ENCODE results near the gene CABP4.

The CABP4 gene

DNA sequence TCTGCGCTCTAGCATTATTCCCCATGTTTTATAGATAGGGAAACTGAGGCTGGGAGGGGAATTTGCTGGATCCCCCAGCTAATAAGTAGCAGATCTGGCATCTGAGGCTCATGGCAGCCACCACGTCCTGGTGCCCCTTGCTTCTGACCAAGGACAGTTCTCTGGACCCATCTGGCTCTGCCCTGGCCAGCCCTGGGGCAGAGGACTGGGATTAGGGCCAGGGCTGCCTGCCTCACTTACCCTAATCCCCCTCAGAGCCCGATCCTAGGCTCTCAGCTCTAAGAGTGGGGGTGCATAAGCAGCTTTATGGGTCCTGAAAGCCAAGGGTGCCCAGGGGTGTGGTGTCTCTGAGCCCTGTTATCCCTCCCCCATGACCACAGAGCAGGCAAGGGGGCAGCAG is at the start of gene CABP4:
Gene CABP4 (plus strand): TSS at position 301 of the 400 bp plus-strand sequence. CDS start 70 bp downstream, at position 371.
- no peak for DNase-seq (ENCODE audit: low read depth, low spot score)

DNA sequence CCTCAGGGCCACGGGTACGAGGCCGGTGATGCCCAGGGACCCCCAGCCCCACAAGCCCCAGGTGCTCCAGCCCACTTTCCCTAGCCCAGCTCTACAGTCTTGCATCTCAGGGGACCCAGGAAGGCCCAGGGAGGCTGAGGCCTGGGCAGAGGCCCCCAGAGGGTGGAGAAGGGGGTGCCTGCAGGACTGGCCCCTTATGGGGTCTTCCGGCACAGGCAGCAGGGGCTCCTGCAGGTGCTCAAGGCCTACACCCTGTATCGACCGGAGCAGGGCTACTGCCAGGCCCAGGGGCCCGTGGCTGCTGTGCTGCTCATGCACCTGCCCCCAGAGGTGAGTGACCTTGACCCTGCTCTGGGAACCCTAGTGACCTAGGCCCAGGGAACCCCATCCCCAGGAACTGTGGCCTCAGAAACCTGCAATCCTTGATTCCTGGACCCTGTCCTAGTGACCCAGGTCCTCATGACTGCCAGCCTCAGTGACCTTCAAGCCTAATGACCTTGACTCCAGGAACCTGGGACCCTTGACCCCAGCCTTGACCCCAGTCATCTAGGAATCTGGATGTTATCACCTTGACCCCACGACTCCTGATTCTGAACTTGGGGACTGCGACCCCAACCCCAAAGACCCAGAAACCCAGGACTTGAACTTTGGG is 49.3 kb upstream of the CABP4 start:
- DNase-seq (ENCODE audit: low read depth, low spot score), result no peak

- DNase-seq (ENCODE audit: low read depth, low spot score), result no peak
These were observed 48.7 kb upstream of the CABP4 start for GRCh38 chr11:67406420-67406968.

DNA sequence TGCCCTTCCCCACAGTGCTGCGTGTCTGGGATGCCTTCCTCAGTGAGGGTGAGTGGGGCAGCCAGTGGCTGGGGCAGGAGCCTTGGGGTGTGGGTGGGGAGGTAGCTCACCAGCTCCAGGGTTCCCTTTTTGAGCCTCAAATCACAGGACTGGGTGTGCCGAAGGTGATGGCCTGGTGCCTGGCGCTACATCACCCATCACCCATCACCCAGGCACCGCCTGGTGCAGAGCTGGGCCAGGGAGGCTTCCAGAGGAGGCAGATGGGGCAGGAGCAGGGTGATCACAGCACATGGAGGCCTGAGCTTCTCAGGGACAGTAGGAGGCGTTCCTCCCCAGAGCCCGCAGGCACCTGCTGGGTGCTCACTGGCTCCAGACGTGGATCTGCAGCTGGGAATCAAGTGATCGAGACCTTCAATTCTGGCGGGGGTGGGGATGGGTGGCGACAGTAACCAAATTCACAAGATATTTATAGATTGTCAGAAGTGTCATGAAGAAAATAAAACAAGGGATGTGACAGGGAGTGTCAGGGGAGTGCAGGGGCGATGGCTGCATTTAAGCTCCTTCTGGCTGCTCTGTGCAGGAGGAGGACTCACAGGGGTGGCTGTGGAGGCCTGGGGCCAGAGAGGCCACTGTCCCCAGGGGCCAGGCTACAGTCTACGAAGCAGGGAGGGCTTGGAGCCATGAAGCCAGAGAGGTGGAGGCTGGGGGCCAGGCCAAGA is 48.0 kb upstream of the CABP4 start:
- no peak for DNase-seq (ENCODE audit: low read depth, low spot score)

DNA sequence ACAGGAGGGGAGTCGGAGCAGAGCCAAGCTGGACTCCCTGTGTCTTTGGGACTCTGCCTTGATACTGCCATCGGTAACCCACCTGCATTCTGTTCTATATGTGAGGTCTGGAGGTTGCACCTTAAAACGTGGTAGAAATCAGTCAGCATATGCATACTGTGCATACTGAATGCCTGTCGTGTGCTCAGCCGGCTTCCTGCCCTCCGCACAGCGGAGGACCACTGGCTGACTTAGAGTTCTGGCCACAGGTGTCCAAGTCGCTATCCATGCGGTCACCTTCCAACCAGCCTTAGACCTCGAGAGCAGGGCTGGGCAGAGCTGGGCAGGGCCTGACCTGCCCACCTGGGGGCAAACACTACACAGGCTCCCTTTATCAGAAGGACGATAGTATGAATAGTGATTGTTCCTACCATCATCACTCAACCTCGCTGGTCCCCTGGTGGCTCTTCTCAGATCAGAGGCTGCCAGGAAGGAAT is 47.4 kb upstream of the CABP4 start:
- DNase-seq (ENCODE audit: low read depth, low spot score), result no peak

DNA sequence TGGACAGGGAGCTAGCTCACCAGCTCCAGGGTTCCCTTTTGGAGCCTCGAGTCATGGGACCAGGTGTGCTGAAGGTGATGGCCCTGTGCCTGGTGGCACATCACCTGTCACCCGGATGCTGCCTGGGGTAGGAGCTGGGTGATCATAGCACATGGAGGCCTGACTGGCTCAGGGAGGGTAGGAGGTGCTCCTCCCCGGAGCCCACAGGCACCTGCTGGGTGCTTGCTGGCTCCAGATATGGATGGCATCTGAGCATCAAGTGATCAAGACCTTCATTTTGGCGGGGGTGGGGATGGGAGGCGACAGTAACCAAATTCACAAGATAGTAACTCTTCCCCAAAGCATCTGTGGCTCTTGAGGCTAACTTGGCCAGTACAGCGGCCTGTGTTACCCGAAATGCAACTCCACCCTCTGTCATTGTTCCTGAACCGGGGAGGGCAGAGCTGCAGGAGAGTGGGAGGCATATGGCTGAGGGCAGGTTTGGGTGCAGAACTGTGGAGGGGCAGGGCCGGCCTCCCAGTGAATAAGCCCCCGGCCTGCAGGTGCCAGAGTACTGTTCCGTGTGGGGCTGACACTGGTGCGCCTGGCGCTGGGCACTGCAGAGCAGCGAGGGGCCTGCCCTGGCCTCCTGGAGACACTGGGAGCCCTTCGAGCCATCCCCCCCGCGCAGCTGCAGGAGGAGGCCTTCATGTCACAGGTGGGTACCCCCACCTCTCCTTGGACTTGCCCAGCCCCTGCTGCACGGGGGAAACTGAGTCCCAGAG is 46.5 kb upstream of the CABP4 start:
- DNase-seq (ENCODE audit: low read depth, low spot score), result no peak

- no peak for DNase-seq (ENCODE audit: low read depth, low spot score)
These were observed 45.9 kb upstream of the CABP4 start for GRCh38 chr11:67409261-67409666.

DNA sequence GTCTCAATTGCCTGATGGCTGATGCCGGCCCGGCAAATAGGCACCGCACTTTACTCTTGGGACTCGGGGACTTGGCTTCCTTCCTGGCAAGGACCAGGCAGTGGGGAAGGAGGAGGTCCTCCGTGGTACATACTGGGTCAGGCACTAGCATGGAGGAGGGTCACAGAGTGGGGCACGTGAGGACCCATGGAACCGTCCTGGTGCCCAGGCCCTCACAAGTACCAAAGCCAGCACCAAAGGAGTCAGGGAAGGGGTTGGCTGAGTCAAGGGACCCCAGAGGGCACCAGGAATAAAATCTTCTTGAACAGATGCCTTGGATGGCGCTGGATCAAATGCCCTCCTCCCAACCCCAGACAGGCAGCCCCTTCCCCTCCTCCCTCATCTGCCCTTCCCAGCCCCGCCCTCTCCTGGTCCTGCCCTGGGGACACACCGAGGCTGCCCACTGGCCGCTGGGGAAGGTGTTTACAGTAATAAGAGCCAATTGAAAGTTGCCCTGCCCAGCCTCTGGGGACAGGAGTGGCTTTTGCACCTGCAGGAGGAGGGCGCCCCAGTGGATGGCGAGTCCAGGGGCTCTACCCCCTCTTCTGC is 45.3 kb upstream of the CABP4 start:
- DNase-seq (ENCODE audit: low read depth, low spot score), result no peak

GRCh38 chr11:67410369-67410831 is 44.8 kb upstream of the CABP4 start:
- no peak for DNase-seq (ENCODE audit: low read depth, low spot score)

GRCh38 chr11:67410984-67411784 is 44.0 kb upstream of the CABP4 start:
- DNase-seq (ENCODE audit: low read depth, low spot score), result no peak

DNA sequence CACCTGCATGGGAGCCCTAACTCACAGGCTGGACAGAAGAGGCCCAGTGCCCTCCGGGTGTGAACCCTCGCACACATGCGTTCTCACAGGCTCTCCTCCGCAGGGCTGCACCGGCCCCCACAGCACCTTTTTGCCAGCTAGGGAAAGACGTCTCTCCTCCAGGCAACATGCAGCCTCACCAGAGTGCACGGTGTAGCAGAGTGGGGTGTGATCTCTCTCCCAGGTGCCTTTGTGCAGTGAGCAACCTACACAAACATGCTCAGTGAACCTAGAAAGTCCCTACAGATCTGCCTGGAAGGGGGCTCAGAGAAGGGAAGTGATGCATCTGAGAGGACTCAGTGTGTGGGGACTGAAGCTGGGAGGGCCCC is 43.4 kb upstream of the CABP4 start:
- DNase-seq (ENCODE audit: low read depth, low spot score), result no peak

DNA sequence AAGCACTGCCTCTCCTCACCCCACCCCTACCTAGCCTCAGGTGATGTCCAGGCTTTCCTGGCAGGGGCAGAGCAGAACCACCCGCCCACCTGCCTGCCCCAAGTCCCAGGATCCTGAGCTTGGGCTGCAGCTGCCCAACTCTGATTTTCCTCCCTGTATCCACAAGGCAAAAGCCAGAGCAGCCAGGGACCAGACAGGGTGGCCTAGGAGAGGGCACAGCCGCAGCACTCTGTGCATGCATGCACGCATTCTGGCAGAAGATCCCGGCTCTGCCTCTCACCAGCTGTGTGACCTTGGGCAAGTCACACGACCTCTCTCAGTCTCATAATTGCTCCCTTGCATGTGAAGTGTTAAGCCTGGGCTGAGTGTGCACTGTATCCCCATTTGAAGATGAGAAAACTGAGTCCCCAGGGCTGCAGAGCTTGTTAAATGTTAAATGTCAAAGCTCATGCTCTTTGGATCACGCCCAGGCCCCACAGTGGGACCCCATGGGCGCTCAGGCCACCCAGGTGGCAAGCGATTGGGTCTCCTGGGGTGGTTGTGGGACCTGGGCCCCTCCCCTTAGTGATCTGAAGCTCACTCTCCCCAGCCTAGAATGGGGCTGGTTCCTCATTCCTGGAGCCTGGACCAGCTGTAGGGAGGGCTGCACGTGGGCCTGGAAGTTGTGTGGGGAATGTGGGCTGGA is 42.5 kb upstream of the CABP4 start:
- DNase-seq (ENCODE audit: low read depth, low spot score), result no peak

- no peak for DNase-seq (ENCODE audit: low read depth, low spot score)
These were observed 41.8 kb upstream of the CABP4 start for GRCh38 chr11:67413266-67413849.

DNA sequence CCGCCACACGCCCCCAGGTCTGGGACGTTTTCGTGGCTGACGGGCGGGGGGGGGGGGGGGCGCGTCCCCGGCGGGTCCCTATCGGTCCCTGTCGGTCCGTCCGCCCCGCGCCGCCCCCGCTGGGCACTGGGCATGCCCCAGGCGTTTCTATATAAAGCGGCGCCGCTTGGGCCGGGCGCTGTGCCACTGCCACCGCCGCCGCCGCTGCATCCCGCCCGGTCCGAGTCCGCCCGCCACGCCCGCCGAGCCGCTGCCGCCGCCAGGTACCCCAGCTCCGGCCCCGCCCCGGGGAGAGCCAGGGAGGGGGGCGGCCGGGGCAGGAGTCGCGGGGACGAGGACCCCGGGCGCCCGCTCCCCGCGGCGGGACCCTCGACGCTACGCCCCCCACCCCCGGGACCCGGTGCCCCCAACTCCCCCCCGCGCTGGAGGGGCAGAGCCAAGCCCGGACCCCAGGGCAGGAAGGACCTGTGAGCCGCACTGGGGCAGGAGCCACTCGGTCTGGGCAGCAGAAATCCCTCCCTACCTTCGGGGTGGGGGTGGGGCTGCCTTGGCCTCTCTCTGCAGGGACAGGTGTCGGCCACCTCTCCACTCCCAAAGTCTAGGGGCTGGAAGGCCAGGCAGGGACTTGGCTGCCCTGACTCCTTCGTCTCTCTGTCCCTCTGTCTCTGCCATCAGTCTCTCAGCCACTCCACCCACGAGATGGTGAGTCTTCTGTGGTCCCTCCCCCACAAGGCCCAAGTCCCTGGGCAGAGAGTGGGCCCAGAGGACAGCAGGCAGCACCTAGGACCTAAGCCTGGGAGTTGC is 39.5 kb upstream of the CABP4 start, which contains the start of gene CARNS1:
Gene CARNS1 (plus strand): TSS at position 178 of the 804 bp plus-strand sequence. CDS start 522 bp downstream, at position 700.
- DNase-seq (ENCODE audit: low read depth, low spot score), result no peak

GRCh38 chr11:67416416-67417335 is 38.5 kb upstream of the CABP4 start:
- no peak for DNase-seq (ENCODE audit: low read depth, low spot score)

- DNase-seq (ENCODE audit: low read depth, low spot score), result no peak
These were observed 37.7 kb upstream of the CABP4 start for GRCh38 chr11:67417425-67417824.

DNA sequence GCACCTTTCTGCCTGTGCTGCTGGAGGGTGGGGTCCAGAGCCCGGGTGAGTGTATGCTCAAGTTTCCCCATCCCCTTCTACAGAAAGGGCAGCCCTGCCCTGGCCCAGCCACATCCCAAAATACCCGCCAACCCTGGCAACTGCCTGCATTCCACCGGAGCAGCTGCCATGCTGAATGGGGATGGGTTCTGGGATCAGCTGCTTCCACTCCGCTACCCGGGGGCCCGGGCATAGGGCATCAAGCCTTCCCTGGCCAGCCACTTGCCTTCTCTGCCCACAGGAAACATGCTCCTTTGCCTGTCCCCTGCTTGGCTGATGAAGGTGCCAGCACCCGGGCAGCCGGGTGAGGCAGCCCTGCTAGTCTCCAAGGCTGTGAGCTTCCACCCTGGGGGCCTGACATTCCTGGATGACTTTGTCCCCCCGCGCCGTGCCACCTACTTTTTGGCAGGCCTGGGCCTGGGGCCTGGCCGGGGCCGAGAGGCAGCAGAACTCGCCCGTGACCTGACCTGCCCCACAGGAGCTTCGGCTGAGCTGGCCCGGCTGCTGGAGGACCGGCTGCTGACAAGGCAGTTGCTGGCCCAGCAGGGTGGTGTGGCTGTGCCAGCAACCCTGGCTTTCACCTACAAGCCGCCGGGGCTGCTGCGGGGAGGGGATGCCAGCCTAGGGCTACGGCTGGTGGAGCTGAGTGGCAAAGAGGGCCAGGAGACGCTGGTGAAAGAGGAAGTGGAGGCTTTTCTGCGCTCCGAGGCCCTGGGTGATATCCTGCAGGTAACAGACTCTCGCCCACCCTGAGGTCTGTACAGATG is 36.5 kb upstream of the CABP4 start:
- no peak for DNase-seq (ENCODE audit: low read depth, low spot score)

Data from smooth muscle cell of the brain vasculature (primary cell).